GM12878 (cell line): ENCODE measurements around the gene ANKHD1. TPM values are rescaled to one million over a fixed set of nuclear protein-coding genes. Genes with fewer than 3 reads are reported as not detected.

Source experiments
- ATAC-seq: fragments of 200-7000 bp; cut with Tn5 transposase; 3 replicates; pipeline ENCODE4 v1.9.1; 2020; ENCODE audit warnings: mild to moderate bottlenecking, moderate library complexity
- BruUV-seq: library from RNA; stranded (reverse); fragments of 400-500 nt; replicated peaks from 2 replicates; lab custom pipeline; 2021; lab: Mats Ljungman, UMichigan
- CTCF ChIA-PET: fragments of 300-600 bp; sonication (Branson Sonifier 250); formaldehyde crosslinking; extraction: SDS; loops from one replicate; lab custom pipeline; 2021; ENCODE audit warnings: inconsistent platforms; lab: Yijun Ruan, JAX
- POLR2A ChIA-PET: fragments of 350-600 bp; formaldehyde crosslinking; extraction: SDS; loops from one replicate; lab custom pipeline; 2021; ENCODE audit warnings: inconsistent platforms; lab: Charles Lee
- RAD21 ChIA-PET: fragments of 300-600 bp; sonication (Branson Sonifier 250); formaldehyde crosslinking; loops from one replicate; lab custom pipeline; 2023; ENCODE audit warnings: antibody characterized with exemption; ENCODE audit not compliant: unreplicated experiment; lab: Charles Lee
- SMC1A ChIA-PET: fragments of 300-600 bp; sonication (Branson Sonifier 250); formaldehyde crosslinking; loops from one replicate; lab custom pipeline; 2023; ENCODE audit not compliant: unreplicated experiment, uncharacterized antibody; lab: Charles Lee
- DNase-seq: peaks from one replicate; pipeline ENCODE4 v3.0.0-alpha.2; 2011; ENCODE audit warnings: low read depth, low spot score
- FAIRE-seq: peaks from 3 replicates; lab custom pipeline; 2011; peaks lifted over from hg19 to GRCh38; lab: Jason Lieb, UNC
- H2AFZ ChIP-seq: 2 replicates; pipeline ENCODE4 v1.6.0; 2011; ENCODE audit warnings: low read depth, low read length, control low read depth; ENCODE audit not compliant: control insufficient read depth
- H3K27ac ChIP-seq: 2 replicates; pipeline ENCODE4 v1.5.1; 2011; ENCODE audit warnings: control low read depth; ENCODE audit not compliant: control insufficient read depth, insufficient read depth
- H3K27me3 ChIP-seq, 2 experiments: replicated peaks in 1 of 2; 2 replicates each; pipeline versions ENCODE4 v1.6.0 to v1.6.1; 2011; ENCODE audit warnings: low read length in 1 of 2; ENCODE audit not compliant: control insufficient read depth in 2 of 2, insufficient read depth in 2 of 2
- H3K36me3 ChIP-seq, 2 experiments: 2 replicates each; pipeline ENCODE4 v1.5.1; 2011; ENCODE audit warnings: low read length in 1 of 2; ENCODE audit not compliant: control insufficient read depth in 2 of 2, insufficient read depth in 2 of 2
- H3K4me1 ChIP-seq: 2 replicates; pipeline ENCODE4 v1.6.1; 2011; ENCODE audit warnings: mild to moderate bottlenecking, low read length, moderate library complexity, mixed read lengths; ENCODE audit not compliant: control insufficient read depth, insufficient read depth
- H3K4me2 ChIP-seq: 2 replicates; pipeline ENCODE4 v1.6.0; 2011; ENCODE audit warnings: control low read depth; ENCODE audit not compliant: control insufficient read depth, insufficient read depth
- H3K4me3 ChIP-seq: fragments of 200-600 bp; sonication (generic); 2 replicates; pipeline ENCODE4 v1.5.1; 2016
- H3K79me2 ChIP-seq: 2 replicates; pipeline ENCODE4 v1.6.0; 2011; ENCODE audit warnings: low read length; ENCODE audit not compliant: control insufficient read depth, insufficient read depth
- H3K9ac ChIP-seq: 2 replicates; pipeline ENCODE4 v1.8.0; 2011; ENCODE audit warnings: low read length, control low read depth, mixed read lengths; ENCODE audit not compliant: control insufficient read depth, insufficient read depth
- H3K9me3 ChIP-seq: replicated peaks from 3 replicates; pipeline ENCODE4 v1.5.1; 2011; ENCODE audit warnings: mild to moderate bottlenecking, low read length; ENCODE audit not compliant: control insufficient read depth, insufficient read depth
- H4K20me1 ChIP-seq: 2 replicates; pipeline ENCODE4 v1.6.0; 2011; ENCODE audit not compliant: control insufficient read depth, insufficient read depth
- CBX5 ChIP-seq: sonication (generic); IDR thresholded peaks from 2 replicates; pipeline ENCODE4 v1.6.1; 2016; ENCODE audit warnings: low read depth, moderate library complexity, mild to moderate bottlenecking, inconsistent platforms
- EZH2 ChIP-seq: IDR thresholded peaks from 2 replicates; pipeline ENCODE4 v1.6.1; 2012; ENCODE audit warnings: low read depth, mild to moderate bottlenecking, control low read depth, inconsistent platforms, low read length, borderline replicate concordance; ENCODE audit not compliant: control insufficient read depth
- FOS ChIP-seq: IDR thresholded peaks from 3 replicates; pipeline ENCODE4 v1.6.1; 2011; ENCODE audit warnings: borderline replicate concordance; ENCODE audit not compliant: insufficient read length; ENCODE audit errors: extremely low read depth
- IRF4 ChIP-seq: IDR thresholded peaks from 2 replicates; pipeline ENCODE4 v1.6.1; 2011; ENCODE audit warnings: low read depth, low read length
- JUNB ChIP-seq: IDR thresholded peaks from 2 replicates; pipeline ENCODE4 v1.6.1; 2016; ENCODE audit warnings: antibody characterized with exemption, mild to moderate bottlenecking
- KAT2A ChIP-seq: conservative IDR thresholded peaks from 2 replicates; pipeline ENCODE4 v1.6.1; 2011; ENCODE audit warnings: low read depth, low read length; ENCODE audit not compliant: control insufficient read depth
- KLF5 ChIP-seq: fragments of 450-650 bp; IDR thresholded peaks from 2 replicates; pipeline ENCODE4 v1.6.1; 2014; ENCODE audit warnings: mild to moderate bottlenecking; ENCODE audit not compliant: partially characterized antibody
- ZNF622 ChIP-seq: fragments of 450-650 bp; IDR thresholded peaks from 2 replicates; pipeline ENCODE4 v1.6.1; 2017; ENCODE audit warnings: mild to moderate bottlenecking, inconsistent platforms
- WGBS: methylation state at CpG from one replicate; pipeline ENCODE4 v1.1.6; 2016; ENCODE audit warnings: low lambda C conversion rate; ENCODE audit not compliant: insufficient replicate concordance, insufficient coverage; ENCODE audit errors: missing lambda C conversion rate; 5-methylcytosine and 5-hydroxymethylcytosine counted together
- in situ Hi-C: fragments of 300-500 bp; cut with MboI; formaldehyde crosslinking; loops from 9 replicates; pipeline ENCODE4 v1.14.3; 2018; ENCODE audit warnings: mixed read lengths
- intact Hi-C: fragments of 100-400 bp; cut with micrococcal nuclease; formaldehyde crosslinking; loops from one replicate; pipeline ENCODE4 v1.14.2; 2022; ENCODE audit not compliant: unreplicated experiment
- polyA plus RNA-seq, 11 experiments: library from polyadenylated mRNA; depleted of rRNA in 4 of 11; unstranded in 6 of 11; stranded (reverse) in 5 of 11; fragments of >200 nt; fragmentation: Nextera tagmentation in 4 of 11; fragmentation: Illumina TruSeq in 1 of 11; extraction: Ambion mirVana in 4 of 11; extraction: Trizol in 1 of 11; gene quantifications; 1 replicate in 1 of 11; 2 replicates in 10 of 11; pipeline versions ENCODE4 v1.2.1 to v1.2.3, GENCODE V29; 2011 to 2016; ENCODE audit warnings: inconsistent platforms in 2 of 11, missing spikeins in 2 of 11, low read depth in 1 of 11
- total RNA-seq, 4 experiments: library from RNA; depleted of rRNA in 3 of 4; stranded (reverse); fragments of >200 nt in 3 of 4; fragmentation: Illumina TruSeq in 1 of 4; extraction: Trizol in 1 of 4; gene quantifications; 2 replicates each; pipeline versions ENCODE4 v1.2.1 to v1.2.3, GENCODE V29; 2013 to 2021
- TF ChIP-seq, protein P1 (sequence below): fragments of 450-650 bp; IDR thresholded peaks from 2 replicates; pipeline ENCODE4 v1.6.1; 2018; ENCODE audit warnings: borderline replicate concordance, mild to moderate bottlenecking; ENCODE audit not compliant: partially characterized antibody

Gene ANKHD1
- total and polyA plus RNA-seq, 10 of the 15 experiments (the other 5 are each of a cell fraction or from before 2014, with no cell fraction given): 31.6 to 96.8 (median 74.3) TPM

DNA sequence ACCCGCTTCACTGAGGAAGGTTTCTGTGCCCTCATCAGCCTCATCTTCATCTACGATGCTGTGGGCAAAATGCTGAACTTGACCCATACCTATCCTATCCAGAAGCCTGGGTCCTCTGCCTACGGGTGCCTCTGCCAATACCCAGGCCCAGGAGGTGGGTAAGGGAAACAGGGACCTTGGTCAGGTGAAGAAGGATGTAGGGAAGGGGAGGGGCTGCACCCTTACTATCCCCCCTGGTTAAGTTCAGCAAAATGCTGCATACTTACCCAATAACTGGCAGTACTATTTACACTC, 37.2 kb upstream of the ANKHD1 start:
- H3K27ac ChIP-seq: no peak overlapping the region
- H3K9ac ChIP-seq: no peak overlapping the region
- TF ChIP-seq, protein P1, sequence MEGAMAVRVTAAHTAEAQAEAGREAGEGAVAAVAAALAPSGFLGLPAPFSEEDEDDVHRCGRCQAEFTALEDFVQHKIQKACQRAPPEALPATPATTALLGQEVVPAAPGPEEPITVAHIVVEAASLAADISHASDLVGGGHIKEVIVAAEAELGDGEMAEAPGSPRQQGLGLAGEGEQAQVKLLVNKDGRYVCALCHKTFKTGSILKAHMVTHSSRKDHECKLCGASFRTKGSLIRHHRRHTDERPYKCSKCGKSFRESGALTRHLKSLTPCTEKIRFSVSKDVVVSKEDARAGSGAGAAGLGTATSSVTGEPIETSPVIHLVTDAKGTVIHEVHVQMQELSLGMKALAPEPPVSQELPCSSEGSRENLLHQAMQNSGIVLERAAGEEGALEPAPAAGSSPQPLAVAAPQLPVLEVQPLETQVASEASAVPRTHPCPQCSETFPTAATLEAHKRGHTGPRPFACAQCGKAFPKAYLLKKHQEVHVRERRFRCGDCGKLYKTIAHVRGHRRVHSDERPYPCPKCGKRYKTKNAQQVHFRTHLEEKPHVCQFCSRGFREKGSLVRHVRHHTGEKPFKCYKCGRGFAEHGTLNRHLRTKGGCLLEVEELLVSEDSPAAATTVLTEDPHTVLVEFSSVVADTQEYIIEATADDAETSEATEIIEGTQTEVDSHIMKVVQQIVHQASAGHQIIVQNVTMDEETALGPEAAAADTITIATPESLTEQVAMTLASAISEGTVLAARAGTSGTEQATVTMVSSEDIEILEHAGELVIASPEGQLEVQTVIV: no peak
- TF ChIP-seq ZNF622 (no peak), FOS (no peak), EZH2 (no peak), IRF4 (no peak), JUNB (no peak), KAT2A (no peak), CBX5 (no peak), KLF5 (no peak)
- BruUV-seq: no TSS peak
- FAIRE-seq (no peak), ATAC-seq (no peak), DNase-seq (no peak)
- ChIA-PET CTCF (interaction anchor here (1.3 to 4.4 kb wide), 14 partner anchors 9 to 355 kb away, joined by 3 to 36 read pairs (median 6); partner anchors contain the start of genes EIF4EBP3, IK and NDUFA2), RAD21 (interaction anchor here (1.0 to 4.9 kb wide), 3 partner anchors 18 to 356 kb away, joined by 3 to 34 read pairs (median 4); partner anchors contain the start of gene HBEGF), POLR2A (no interaction called here), SMC1A (interaction anchor here (0.7 to 1.7 kb wide), 3 partner anchors 29 to 355 kb away, joined by 3 to 6 read pairs (median 4); no protein-coding TSS in a partner anchor)
- H4K20me1 ChIP-seq: no peaks in the 10 kb centered on the region
- H3K4me2 ChIP-seq: no peak overlapping the region
- no peak overlapping the region for H3K4me3 ChIP-seq
- in situ Hi-C loops (loop anchor here (5.0 kb wide), 2 partner anchors 122 to 353 kb away; no protein-coding TSS in a partner anchor), intact Hi-C loops (no loop called here)
- WGBS: 94% methylated on average over 3 of the region's 3 CpGs
- H2AFZ ChIP-seq: no peak overlapping the region
- no peaks in the 10 kb centered on the region for H3K36me3 ChIP-seq
- no peaks in the 10 kb centered on the region for H3K27me3 ChIP-seq
- H3K4me1 ChIP-seq: no peaks in the 10 kb centered on the region; the same call in 1 of the 2 replicates
- no peaks in the 10 kb centered on the region for H3K9me3 ChIP-seq
- no peaks in the 10 kb centered on the region for H3K79me2 ChIP-seq
